ENCODE measurements around the gene PLCXD1.
"Not testable (repeated sequence)": the region's sequence is repeated elsewhere in the genome, so short reads cannot be mapped to it uniquely, and the experiment has no call there.

The PLCXD1 gene

GRCh38 chrX:295136-295535 lies 14.0 kb downstream of the PLCXD1 start:
- no peak for DNase-seq

- no peak for DNase-seq
Measured at GRCh38 chrX:298993-299392, 17.8 kb downstream of the PLCXD1 start.

GRCh38 chrX:300334-300733 lies 19.2 kb downstream of the PLCXD1 start:
- no peak for DNase-seq

- no peak for DNase-seq
Measured at GRCh38 chrX:302975-303374, 21.8 kb downstream of the PLCXD1 start.

- DNase-seq: not testable (repeated sequence)
Measured at GRCh38 chrX:305781-306613, 24.8 kb downstream of the PLCXD1 start.

- not testable (repeated sequence) for DNase-seq
Measured at GRCh38 chrX:306614-307251, 25.6 kb downstream of the PLCXD1 start.

- no peak for DNase-seq
Measured at GRCh38 chrX:307261-308111, 26.3 kb downstream of the PLCXD1 start.

GRCh38 chrX:308821-309520 lies 27.8 kb downstream of the PLCXD1 start:
- DNase-seq: no peak

GRCh38 chrX:310621-311155 lies 29.5 kb downstream of the PLCXD1 start:
- no peak for DNase-seq

GRCh38 chrX:311156-312129 lies 30.3 kb downstream of the PLCXD1 start:
- no peak for DNase-seq

- no peak for DNase-seq
Measured at GRCh38 chrX:312621-313331, 31.6 kb downstream of the PLCXD1 start.

GRCh38 chrX:313546-313945 lies 32.4 kb downstream of the PLCXD1 start:
- DNase-seq: no peak

- DNase-seq: no peak
Measured at GRCh38 chrX:314049-314448, 32.9 kb downstream of the PLCXD1 start.

GRCh38 chrX:314781-315595 lies 33.8 kb downstream of the PLCXD1 start:
- DNase-seq: no peak

GRCh38 chrX:316351-317325 lies 35.5 kb downstream of the PLCXD1 start:
- no peak for DNase-seq

GRCh38 chrX:317424-318067 lies 36.4 kb downstream of the PLCXD1 start:
- no peak for DNase-seq

- DNase-seq: no peak
Measured at GRCh38 chrX:318068-318738, 37.0 kb downstream of the PLCXD1 start.
